RWPE2 (cell line): ENCODE measurements around the gene MITF.
A peak's percentile ranks its signal among the peaks of the same experiment; 100 is the strongest.

Source experiments
- ATAC-seq: fragments of 200-7000 bp; cut with Tn5 transposase; 3 replicates; pipeline ENCODE4 v1.9.1; 2021; ENCODE audit warnings: low read depth
- DNase-seq: peaks from one replicate; pipeline ENCODE4 v3.0.0-alpha.2; 2020; ENCODE audit warnings: low spot score
- H3K27ac ChIP-seq: fragments of 450-650 bp; 2 replicates; pipeline ENCODE4 v1.5.1; 2017; ENCODE audit warnings: mild to moderate bottlenecking; ENCODE audit not compliant: poor library complexity, severe bottlenecking
- H3K27me3 ChIP-seq: fragments of 250-450 bp; sonication (Bioruptor Pico); 2 replicates; pipeline ENCODE4 v1.5.1; 2021; ENCODE audit warnings: mild to moderate bottlenecking, moderate library complexity; ENCODE audit not compliant: insufficient read depth, poor library complexity, severe bottlenecking
- H3K36me3 ChIP-seq: fragments of 250-450 bp; sonication (Bioruptor Pico); 2 replicates; pipeline ENCODE4 v1.5.1; 2020; ENCODE audit warnings: low read depth, mild to moderate bottlenecking, moderate library complexity
- H3K4me1 ChIP-seq: fragments of 250-450 bp; sonication (Bioruptor Pico); 2 replicates; pipeline ENCODE4 v1.5.1; 2021; ENCODE audit warnings: mild to moderate bottlenecking, moderate library complexity; ENCODE audit not compliant: insufficient read depth, poor library complexity, severe bottlenecking
- H3K4me3 ChIP-seq: fragments of 250-450 bp; sonication (Bioruptor Pico); 2 replicates; pipeline ENCODE4 v1.5.1; 2021; ENCODE audit warnings: mild to moderate bottlenecking, moderate library complexity; ENCODE audit not compliant: severe bottlenecking
- H3K9me3 ChIP-seq: fragments of 250-450 bp; sonication (Bioruptor Pico); 2 replicates; pipeline ENCODE4 v1.5.1; 2021; ENCODE audit warnings: mild to moderate bottlenecking, moderate library complexity; ENCODE audit not compliant: severe bottlenecking
- TF ChIP-seq, protein P1 (sequence below): fragments of 450-650 bp; IDR thresholded peaks from one replicate; pipeline ENCODE4 v1.5.1; 2017; ENCODE audit warnings: mild to moderate bottlenecking, moderate library complexity; ENCODE audit not compliant: poor library complexity, severe bottlenecking

Gene MITF

DNA sequence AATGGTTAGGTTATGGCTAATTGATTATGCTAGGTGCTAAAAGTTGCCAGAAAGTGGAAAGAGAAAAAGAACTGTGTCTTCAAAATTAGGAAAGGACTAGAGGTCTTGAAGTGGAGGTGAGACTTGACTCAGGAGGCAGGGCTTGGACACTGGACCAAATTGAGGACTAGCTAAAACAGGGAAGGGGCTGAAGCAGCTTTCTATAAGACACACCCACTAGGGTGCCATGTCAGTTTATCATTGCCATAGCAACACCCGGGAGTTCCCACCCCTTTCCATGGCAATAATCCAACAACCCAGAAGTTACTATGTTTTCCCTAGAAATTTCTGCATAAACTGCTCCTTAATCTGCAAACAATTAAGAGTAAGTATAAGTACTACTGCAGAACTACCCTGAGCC lies 42.9 kb upstream of the MITF start:
- TF ChIP-seq, protein P1, sequence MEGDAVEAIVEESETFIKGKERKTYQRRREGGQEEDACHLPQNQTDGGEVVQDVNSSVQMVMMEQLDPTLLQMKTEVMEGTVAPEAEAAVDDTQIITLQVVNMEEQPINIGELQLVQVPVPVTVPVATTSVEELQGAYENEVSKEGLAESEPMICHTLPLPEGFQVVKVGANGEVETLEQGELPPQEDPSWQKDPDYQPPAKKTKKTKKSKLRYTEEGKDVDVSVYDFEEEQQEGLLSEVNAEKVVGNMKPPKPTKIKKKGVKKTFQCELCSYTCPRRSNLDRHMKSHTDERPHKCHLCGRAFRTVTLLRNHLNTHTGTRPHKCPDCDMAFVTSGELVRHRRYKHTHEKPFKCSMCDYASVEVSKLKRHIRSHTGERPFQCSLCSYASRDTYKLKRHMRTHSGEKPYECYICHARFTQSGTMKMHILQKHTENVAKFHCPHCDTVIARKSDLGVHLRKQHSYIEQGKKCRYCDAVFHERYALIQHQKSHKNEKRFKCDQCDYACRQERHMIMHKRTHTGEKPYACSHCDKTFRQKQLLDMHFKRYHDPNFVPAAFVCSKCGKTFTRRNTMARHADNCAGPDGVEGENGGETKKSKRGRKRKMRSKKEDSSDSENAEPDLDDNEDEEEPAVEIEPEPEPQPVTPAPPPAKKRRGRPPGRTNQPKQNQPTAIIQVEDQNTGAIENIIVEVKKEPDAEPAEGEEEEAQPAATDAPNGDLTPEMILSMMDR: no peak
- Histone ChIP-seq H3K9me3 (no peaks in the 10 kb centered on the region), H3K4me3 (no peak overlapping the region), H3K27ac (no peak overlapping the region), H3K4me1 (peaks cover 7% of the 10 kb centered on the region), H3K36me3 (no peaks in the 10 kb centered on the region), H3K27me3 (no peaks in the 10 kb centered on the region)
- DNase-seq (no peak), ATAC-seq (no peak)

DNA sequence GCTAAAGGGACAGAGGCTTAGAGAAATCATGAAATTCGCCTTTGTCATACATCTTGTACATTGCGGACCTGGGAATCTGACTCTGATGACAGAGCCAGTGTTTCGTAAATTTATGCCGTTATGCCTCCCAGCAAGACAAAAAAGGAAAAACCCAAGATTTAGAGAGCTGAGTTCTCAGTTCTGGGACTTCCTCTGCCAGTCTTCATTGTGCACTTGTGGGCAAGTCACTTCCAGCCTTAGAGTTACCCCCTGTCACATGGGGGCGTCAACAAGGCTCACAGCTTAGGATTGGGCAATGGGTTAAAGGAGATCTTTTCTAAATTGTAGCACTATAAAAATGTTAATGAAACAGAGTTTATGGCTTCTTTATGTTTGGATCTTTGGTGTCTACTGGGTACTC lies 41.9 kb upstream of the MITF start:
- H3K27me3 ChIP-seq: no peaks in the 10 kb centered on the region
- TF ChIP-seq, protein P1: no peak
- DNase-seq: no peak
- H3K4me1 ChIP-seq: peaks cover 7% of the 10 kb centered on the region
- H3K4me3 ChIP-seq: no peak overlapping the region
- H3K36me3 ChIP-seq: no peaks in the 10 kb centered on the region
- no peak for ATAC-seq
- H3K9me3 ChIP-seq: no peaks in the 10 kb centered on the region
- no peak overlapping the region for H3K27ac ChIP-seq

DNA sequence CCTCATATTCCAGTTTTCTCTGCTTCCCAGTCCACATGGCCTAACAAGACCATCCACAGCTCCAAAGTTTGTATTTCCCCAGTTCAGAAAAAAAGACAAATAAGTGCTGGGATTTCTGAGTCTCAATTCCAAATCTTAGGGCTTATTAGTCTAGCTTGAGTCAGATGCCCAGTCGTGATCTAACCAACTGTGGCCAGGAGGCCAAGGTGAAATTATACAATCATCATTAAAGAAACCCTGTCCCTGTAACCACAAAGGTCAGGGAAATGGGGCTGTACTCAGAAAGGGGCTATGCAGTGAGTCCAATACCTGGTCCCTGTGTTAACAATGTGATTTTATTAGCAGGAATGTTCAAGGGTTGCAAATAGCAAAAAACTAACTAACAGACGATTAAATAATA lies 40.5 kb upstream of the MITF start:
- H3K27ac ChIP-seq: no peak overlapping the region
- no peaks in the 10 kb centered on the region for H3K27me3 ChIP-seq
- peaks cover 7% of the 10 kb centered on the region for H3K4me1 ChIP-seq
- ATAC-seq (no peak), DNase-seq (no peak)
- H3K36me3 ChIP-seq: no peaks in the 10 kb centered on the region
- no peak overlapping the region for H3K4me3 ChIP-seq
- no peaks in the 10 kb centered on the region for H3K9me3 ChIP-seq
- TF ChIP-seq, protein P1: no peak

DNA sequence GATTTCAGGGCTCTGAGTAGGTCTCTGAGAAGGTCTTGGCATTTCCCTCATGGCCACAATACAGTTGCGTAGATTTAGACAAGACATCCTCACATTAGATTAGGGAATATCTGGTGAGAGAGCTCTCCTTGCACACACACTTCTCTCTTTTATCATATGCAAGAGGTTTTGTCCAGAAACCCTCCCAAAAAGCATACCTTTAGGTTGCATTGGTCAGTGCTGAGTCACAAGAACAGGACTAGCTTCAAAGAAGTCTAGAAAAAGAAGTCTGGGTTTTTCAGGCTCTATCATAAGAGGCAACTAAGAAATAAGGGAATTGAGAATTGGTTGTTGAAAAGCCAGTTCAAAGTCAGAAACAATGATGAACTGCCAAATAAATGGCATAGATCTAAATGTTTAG lies 40.1 kb upstream of the MITF start:
- H3K36me3 ChIP-seq: no peaks in the 10 kb centered on the region
- no peak overlapping the region for H3K27ac ChIP-seq
- ATAC-seq (peak; percentile 54; the same call in 1 of the 3 replicates), DNase-seq (no peak)
- TF ChIP-seq, protein P1: no peak
- H3K27me3 ChIP-seq: no peaks in the 10 kb centered on the region
- peaks cover 7% of the 10 kb centered on the region for H3K4me1 ChIP-seq
- H3K9me3 ChIP-seq: no peaks in the 10 kb centered on the region
- H3K4me3 ChIP-seq: no peak overlapping the region

DNA sequence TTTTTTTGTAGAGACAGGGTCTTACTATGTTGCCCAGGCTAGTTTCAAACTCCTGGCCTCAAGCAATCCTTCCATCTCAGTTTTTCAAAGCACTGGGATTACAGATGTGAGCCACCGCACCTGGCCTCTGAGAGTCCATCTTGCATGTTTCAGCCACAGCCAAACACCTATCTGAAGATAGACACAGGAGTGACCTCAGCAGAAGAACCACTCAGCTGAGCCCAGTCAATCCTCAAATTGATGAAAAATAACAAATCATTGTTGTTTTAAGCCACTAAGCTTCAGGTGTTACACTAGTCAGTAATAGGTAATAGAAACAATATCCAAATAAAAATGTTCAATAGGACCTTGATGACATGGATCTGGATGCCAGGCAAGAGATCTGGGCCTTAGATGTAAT lies 38.3 kb upstream of the MITF start:
- H3K36me3 ChIP-seq: no peaks in the 10 kb centered on the region
- H3K27ac ChIP-seq: no peak overlapping the region
- no peak for DNase-seq
- no peaks in the 10 kb centered on the region for H3K4me1 ChIP-seq
- H3K4me3 ChIP-seq: no peak overlapping the region
- ATAC-seq: no peak
- TF ChIP-seq, protein P1: no peak
- no peaks in the 10 kb centered on the region for H3K9me3 ChIP-seq
- H3K27me3 ChIP-seq: no peaks in the 10 kb centered on the region
